HepG2 (cell line): Measurements from ENCODE around the gene ZNF655. TPM values are rescaled to one million over a fixed set of nuclear protein-coding genes. Genes with fewer than 3 reads are reported as not detected.
A peak's percentile ranks its signal among the peaks of the same experiment; 100 is the strongest.

ENCODE experiments used
- AGO2 ChIP-seq: fragments of 200-400 bp; formaldehyde crosslinking; optimal IDR thresholded peaks from 2 replicates; pipeline ENCODE3; 2017; ENCODE audit warnings: mild to moderate bottlenecking, low read depth, low read length, moderate library complexity
- EED ChIP-seq: sonication (generic); formaldehyde crosslinking; IDR thresholded peaks from 2 replicates; pipeline ENCODE4 v1.5.0; 2020; ENCODE audit warnings: mild to moderate bottlenecking, missing genetic modification reagents
- GTF3A ChIP-seq: sonication (generic); formaldehyde crosslinking; conservative IDR thresholded peaks from 2 replicates; pipeline ENCODE4 v1.4.0; 2020; ENCODE audit warnings: mild to moderate bottlenecking, missing genetic modification reagents
- RBFOX2 ChIP-seq: fragments of 200-400 bp; formaldehyde crosslinking; IDR thresholded peaks from 2 replicates; pipeline ENCODE4 v1.6.1; 2017; ENCODE audit warnings: low read depth, mild to moderate bottlenecking, low read length
- ZNF335 ChIP-seq: sonication (generic); formaldehyde crosslinking; IDR thresholded peaks from 2 replicates; pipeline ENCODE4 v1.4.0; 2020; ENCODE audit warnings: missing genetic modification reagents
- ZNF33B ChIP-seq: sonication (generic); formaldehyde crosslinking; IDR thresholded peaks from 2 replicates; pipeline ENCODE4 v1.5.1; 2020; ENCODE audit warnings: mild to moderate bottlenecking, missing genetic modification reagents
- ZNF790 ChIP-seq: sonication (generic); formaldehyde crosslinking; IDR thresholded peaks from 2 replicates; pipeline ENCODE4 v1.8.0; 2022; ENCODE audit warnings: missing genetic modification reagents, mild to moderate bottlenecking, borderline replicate concordance
- polyA plus RNA-seq, 8 experiments: library from polyadenylated mRNA; depleted of rRNA in 3 of 8; stranded (reverse) in 7 of 8; unstranded in 1 of 8; fragments of >200 nt; fragmentation: Illumina TruSeq in 4 of 8; extraction: Trizol in 4 of 8; gene quantifications; 2 replicates each; pipeline versions ENCODE4 v1.2.1 to v1.2.3, GENCODE V29; 2011 to 2016; ENCODE audit warnings: low read depth in 4 of 8, missing spikeins in 1 of 8, mixed read lengths in 1 of 8; ENCODE audit not compliant: insufficient read depth in 1 of 8
- total RNA-seq, 5 experiments: library from RNA; depleted of rRNA; stranded (reverse); fragments of >200 nt; fragmentation: Illumina TruSeq; extraction: Trizol; gene quantifications; 2 replicates each; pipeline ENCODE4 v1.2.3, GENCODE V29; 2016; ENCODE audit warnings: low read depth in 1 of 5
- TF ChIP-seq, protein P1 (sequence below): sonication (generic); formaldehyde crosslinking; IDR thresholded peaks from 2 replicates; pipeline ENCODE4 v1.4.0; 2020; ENCODE audit warnings: missing genetic modification reagents
- TF ChIP-seq, protein P2 (sequence below): sonication (generic); formaldehyde crosslinking; conservative IDR thresholded peaks from 2 replicates; pipeline ENCODE4 v1.8.1; 2023; ENCODE audit warnings: missing genetic modification reagents
- TF ChIP-seq, protein P3 (sequence below): sonication (generic); formaldehyde crosslinking; IDR thresholded peaks from 2 replicates; pipeline ENCODE4 v1.9.0; 2021; ENCODE audit warnings: mild to moderate bottlenecking, missing genetic modification reagents
- TF ChIP-seq, protein P4 (sequence below): sonication (generic); formaldehyde crosslinking; conservative IDR thresholded peaks from 2 replicates; pipeline ENCODE4 v1.5.0; 2020; ENCODE audit warnings: missing genetic modification reagents
- TF ChIP-seq, protein P5 (sequence below): sonication (generic); formaldehyde crosslinking; IDR thresholded peaks from 2 replicates; pipeline ENCODE4 v1.4.0; 2020; ENCODE audit warnings: missing genetic modification reagents

Gene ZNF655
- total and polyA plus RNA-seq, 2 of the 13 experiments (the other 11 are each of a cell fraction or from before 2014, with no cell fraction given), result 53.4 to 75.6 TPM

DNA sequence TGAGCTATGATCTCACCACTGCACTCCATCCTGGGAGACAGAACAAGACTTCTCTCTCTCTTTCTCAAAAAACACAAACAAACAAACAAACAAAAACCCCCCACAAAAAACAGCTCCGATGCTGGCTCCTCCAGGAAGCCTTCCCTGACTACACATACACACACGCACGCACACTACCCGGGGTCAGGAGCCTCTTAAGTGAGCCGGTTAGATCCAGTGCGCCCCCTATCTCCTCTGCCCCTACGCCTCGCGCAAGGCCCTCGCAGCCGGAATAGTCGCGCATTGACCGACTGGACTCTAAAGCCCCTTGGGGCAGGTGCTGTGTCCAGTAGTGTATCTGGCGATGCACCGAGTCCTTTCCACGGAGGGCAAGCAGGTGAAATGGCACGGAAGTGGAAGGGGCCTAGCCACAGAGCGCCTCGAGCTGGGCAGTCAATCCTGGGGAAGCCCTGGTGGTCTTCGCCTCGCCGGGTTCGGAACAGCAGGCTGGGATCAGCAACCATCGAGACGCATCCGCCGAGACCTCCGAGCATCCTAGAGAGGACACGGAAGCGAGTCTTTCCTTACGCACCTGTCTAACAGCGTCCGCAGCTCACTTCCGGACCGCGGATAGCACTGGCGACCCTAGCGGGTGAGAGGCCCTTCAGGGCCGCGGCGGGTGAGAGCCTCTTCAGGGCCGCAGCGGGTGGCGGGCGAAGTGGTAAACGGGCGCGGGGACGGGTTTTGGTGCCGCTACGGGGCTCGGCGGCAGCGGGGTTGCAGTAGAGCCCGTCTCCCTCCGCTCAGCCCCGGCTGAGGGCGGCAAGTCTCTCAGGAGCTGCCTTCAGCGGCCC, 58.1 kb downstream of the ZNF655 start, which contains the start of gene ZSCAN25 (continued):
- TF ChIP-seq, protein P1, sequence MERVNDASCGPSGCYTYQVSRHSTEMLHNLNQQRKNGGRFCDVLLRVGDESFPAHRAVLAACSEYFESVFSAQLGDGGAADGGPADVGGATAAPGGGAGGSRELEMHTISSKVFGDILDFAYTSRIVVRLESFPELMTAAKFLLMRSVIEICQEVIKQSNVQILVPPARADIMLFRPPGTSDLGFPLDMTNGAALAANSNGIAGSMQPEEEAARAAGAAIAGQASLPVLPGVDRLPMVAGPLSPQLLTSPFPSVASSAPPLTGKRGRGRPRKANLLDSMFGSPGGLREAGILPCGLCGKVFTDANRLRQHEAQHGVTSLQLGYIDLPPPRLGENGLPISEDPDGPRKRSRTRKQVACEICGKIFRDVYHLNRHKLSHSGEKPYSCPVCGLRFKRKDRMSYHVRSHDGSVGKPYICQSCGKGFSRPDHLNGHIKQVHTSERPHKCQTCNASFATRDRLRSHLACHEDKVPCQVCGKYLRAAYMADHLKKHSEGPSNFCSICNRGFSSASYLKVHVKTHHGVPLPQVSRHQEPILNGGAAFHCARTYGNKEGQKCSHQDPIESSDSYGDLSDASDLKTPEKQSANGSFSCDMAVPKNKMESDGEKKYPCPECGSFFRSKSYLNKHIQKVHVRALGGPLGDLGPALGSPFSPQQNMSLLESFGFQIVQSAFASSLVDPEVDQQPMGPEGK (CRISPR knock-in tag), result peak; percentile 43; the same call in 1 of the 2 replicates
- TF ChIP-seq, protein P2, sequence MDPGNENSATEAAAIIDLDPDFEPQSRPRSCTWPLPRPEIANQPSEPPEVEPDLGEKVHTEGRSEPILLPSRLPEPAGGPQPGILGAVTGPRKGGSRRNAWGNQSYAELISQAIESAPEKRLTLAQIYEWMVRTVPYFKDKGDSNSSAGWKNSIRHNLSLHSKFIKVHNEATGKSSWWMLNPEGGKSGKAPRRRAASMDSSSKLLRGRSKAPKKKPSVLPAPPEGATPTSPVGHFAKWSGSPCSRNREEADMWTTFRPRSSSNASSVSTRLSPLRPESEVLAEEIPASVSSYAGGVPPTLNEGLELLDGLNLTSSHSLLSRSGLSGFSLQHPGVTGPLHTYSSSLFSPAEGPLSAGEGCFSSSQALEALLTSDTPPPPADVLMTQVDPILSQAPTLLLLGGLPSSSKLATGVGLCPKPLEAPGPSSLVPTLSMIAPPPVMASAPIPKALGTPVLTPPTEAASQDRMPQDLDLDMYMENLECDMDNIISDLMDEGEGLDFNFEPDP, result no peak
- TF ChIP-seq AGO2 (peak; percentile 82), ZNF335 (CRISPR knock-in tag) (peak; percentile 89), ZNF33B (CRISPR knock-in tag) (peak; percentile 79; the same call in 1 of the 2 replicates), RBFOX2 (peak; percentile 96), GTF3A (CRISPR knock-in tag) (peak; percentile 74; the same call in 1 of the 2 replicates), ZNF790 (CRISPR knock-in tag) (0 out of 2 replicates have a peak, but pooled peaks have one; percentile 68), EED (CRISPR knock-in tag) (peak; percentile 87)
- TF ChIP-seq, protein P3, sequence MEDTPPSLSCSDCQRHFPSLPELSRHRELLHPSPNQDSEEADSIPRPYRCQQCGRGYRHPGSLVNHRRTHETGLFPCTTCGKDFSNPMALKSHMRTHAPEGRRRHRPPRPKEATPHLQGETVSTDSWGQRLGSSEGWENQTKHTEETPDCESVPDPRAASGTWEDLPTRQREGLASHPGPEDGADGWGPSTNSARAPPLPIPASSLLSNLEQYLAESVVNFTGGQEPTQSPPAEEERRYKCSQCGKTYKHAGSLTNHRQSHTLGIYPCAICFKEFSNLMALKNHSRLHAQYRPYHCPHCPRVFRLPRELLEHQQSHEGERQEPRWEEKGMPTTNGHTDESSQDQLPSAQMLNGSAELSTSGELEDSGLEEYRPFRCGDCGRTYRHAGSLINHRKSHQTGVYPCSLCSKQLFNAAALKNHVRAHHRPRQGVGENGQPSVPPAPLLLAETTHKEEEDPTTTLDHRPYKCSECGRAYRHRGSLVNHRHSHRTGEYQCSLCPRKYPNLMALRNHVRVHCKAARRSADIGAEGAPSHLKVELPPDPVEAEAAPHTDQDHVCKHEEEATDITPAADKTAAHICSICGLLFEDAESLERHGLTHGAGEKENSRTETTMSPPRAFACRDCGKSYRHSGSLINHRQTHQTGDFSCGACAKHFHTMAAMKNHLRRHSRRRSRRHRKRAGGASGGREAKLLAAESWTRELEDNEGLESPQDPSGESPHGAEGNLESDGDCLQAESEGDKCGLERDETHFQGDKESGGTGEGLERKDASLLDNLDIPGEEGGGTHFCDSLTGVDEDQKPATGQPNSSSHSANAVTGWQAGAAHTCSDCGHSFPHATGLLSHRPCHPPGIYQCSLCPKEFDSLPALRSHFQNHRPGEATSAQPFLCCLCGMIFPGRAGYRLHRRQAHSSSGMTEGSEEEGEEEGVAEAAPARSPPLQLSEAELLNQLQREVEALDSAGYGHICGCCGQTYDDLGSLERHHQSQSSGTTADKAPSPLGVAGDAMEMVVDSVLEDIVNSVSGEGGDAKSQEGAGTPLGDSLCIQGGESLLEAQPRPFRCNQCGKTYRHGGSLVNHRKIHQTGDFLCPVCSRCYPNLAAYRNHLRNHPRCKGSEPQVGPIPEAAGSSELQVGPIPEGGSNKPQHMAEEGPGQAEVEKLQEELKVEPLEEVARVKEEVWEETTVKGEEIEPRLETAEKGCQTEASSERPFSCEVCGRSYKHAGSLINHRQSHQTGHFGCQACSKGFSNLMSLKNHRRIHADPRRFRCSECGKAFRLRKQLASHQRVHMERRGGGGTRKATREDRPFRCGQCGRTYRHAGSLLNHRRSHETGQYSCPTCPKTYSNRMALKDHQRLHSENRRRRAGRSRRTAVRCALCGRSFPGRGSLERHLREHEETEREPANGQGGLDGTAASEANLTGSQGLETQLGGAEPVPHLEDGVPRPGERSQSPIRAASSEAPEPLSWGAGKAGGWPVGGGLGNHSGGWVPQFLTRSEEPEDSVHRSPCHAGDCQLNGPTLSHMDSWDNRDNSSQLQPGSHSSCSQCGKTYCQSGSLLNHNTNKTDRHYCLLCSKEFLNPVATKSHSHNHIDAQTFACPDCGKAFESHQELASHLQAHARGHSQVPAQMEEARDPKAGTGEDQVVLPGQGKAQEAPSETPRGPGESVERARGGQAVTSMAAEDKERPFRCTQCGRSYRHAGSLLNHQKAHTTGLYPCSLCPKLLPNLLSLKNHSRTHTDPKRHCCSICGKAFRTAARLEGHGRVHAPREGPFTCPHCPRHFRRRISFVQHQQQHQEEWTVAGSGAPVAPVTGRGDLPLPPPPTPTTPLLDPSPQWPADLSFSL (CRISPR knock-in tag), result peak; percentile 31; the same call in 1 of the 2 replicates
- TF ChIP-seq, protein P4, sequence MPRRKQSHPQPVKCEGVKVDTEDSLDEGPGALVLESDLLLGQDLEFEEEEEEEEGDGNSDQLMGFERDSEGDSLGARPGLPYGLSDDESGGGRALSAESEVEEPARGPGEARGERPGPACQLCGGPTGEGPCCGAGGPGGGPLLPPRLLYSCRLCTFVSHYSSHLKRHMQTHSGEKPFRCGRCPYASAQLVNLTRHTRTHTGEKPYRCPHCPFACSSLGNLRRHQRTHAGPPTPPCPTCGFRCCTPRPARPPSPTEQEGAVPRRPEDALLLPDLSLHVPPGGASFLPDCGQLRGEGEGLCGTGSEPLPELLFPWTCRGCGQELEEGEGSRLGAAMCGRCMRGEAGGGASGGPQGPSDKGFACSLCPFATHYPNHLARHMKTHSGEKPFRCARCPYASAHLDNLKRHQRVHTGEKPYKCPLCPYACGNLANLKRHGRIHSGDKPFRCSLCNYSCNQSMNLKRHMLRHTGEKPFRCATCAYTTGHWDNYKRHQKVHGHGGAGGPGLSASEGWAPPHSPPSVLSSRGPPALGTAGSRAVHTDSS, result 0 out of 2 replicates have a peak, but pooled peaks have one; percentile 21
- TF ChIP-seq, protein P5, sequence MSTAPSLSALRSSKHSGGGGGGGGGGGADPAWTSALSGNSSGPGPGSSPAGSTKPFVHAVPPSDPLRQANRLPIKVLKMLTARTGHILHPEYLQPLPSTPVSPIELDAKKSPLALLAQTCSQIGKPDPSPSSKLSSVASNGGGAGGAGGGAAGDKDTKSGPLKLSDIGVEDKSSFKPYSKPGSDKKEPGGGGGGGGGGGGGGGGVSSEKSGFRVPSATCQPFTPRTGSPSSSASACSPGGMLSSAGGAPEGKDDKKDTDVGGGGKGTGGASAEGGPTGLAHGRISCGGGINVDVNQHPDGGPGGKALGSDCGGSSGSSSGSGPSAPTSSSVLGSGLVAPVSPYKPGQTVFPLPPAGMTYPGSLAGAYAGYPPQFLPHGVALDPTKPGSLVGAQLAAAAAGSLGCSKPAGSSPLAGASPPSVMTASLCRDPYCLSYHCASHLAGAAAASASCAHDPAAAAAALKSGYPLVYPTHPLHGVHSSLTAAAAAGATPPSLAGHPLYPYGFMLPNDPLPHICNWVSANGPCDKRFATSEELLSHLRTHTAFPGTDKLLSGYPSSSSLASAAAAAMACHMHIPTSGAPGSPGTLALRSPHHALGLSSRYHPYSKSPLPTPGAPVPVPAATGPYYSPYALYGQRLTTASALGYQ (CRISPR knock-in tag), result peak; percentile 70; the same call in 1 of the 2 replicates
